Ovary (tissue), 9 donors: ENCODE measurements around the gene TAS2R7. TPM values are rescaled to one million over a fixed set of nuclear protein-coding genes. Genes with fewer than 3 reads are reported as not detected.

Source experiments
- DNase-seq, 5 donors: peaks; one replicate each; pipeline ENCODE4 v3.0.0-alpha.2; 2019 to 2020
- H3K27ac ChIP-seq, 2 donors: fragments of 200-600 bp; one replicate each; pipeline versions ENCODE4 v1.5.1 to v1.8.0; 2019 to 2022
- H3K27me3 ChIP-seq: fragments of 200-600 bp; one replicate; pipeline ENCODE4 v1.8.0; 2022
- H3K36me3 ChIP-seq: fragments of 200-600 bp; sonication (generic); one replicate; pipeline ENCODE4 v1.5.1; 2019
- H3K4me1 ChIP-seq: one replicate; pipeline ENCODE4 v1.8.1; 2013; ENCODE audit warnings: mild to moderate bottlenecking, moderate library complexity; ENCODE audit not compliant: insufficient read depth
- H3K4me3 ChIP-seq: fragments of 200-600 bp; sonication (generic); one replicate; pipeline ENCODE4 v1.5.1; 2017
- H3K9me3 ChIP-seq, 2 donors: fragments of 200-600 bp in 1 of 2; sonication (generic) in 1 of 2; one replicate each; pipeline versions ENCODE4 v1.5.1 to v1.8.1; 2013 to 2019; ENCODE audit warnings: mild to moderate bottlenecking in 1 of 2, moderate library complexity in 1 of 2
- EP300 ChIP-seq: sonication (generic); formaldehyde crosslinking; IDR thresholded peaks from one replicate; pipeline ENCODE4 v1.6.1; 2017; ENCODE audit warnings: antibody characterized with exemption
- POLR2A ChIP-seq: fragments of 450-650 bp; IDR thresholded peaks from one replicate; pipeline ENCODE4 v1.6.1; 2017; ENCODE audit warnings: antibody characterized with exemption, mild to moderate bottlenecking, moderate library complexity
- WGBS, 3 donors: extraction: QIAGEN DNeasy Blood & Tissue Kit in 1 of 3; methylation state at CpG; one replicate each; pipeline versions ENCODE4 v1.1.5 to v1.1.7; 2013 to 2017; 5-methylcytosine and 5-hydroxymethylcytosine counted together
- intact Hi-C, 4 donors: fragments of 100-400 bp; cut with DNase I; formaldehyde crosslinking; loops; one replicate each; pipeline versions ENCODE4 v1.11.0 to v1.15.1; 2022 to 2023
- polyA plus RNA-seq, 2 donors: library from polyadenylated mRNA; stranded (reverse); fragments of 200-250 nt in 1 of 2; fragments of 350-450 nt in 1 of 2; fragmentation: Illumina TruSeq in 1 of 2; extraction: RNeasy Lipid Tissue Mini Kit (QIAGEN cat#74804) in 1 of 2; gene quantifications; one replicate each; pipeline ENCODE4 v1.2.3, GENCODE V29; 2013 to 2014
- total RNA-seq, 7 donors: library from RNA; depleted of rRNA in 2 of 7; stranded (reverse); fragments of >200 nt in 2 of 7; fragmentation: NEBNext Ultra II Directional in 3 of 7; extraction: Animal tissue kit (Norgen Biotek cat#: 25700) in 3 of 7; gene quantifications; one replicate each; pipeline versions ENCODE4 v1.1.0 to v1.2.4, GENCODE V29; 2016 to 2023
- TF ChIP-seq, protein P1 (sequence below), 3 donors: fragments of 450-650 bp in 2 of 3; fragments of 200-600 bp in 1 of 3; IDR thresholded peaks; one replicate each; pipeline versions ENCODE4 v1.5.1 to v1.8.0; 2016 to 2022; ENCODE audit warnings: antibody characterized with exemption in 3 of 3, mild to moderate bottlenecking in 1 of 3
- donor health status: DM: no; HTN: no; CAD: no; lungs with moderate emphysema.
- donor health status: DM: no; HTN: no; CAD: no.
- donor health status: Bipolar disorder and iron deficiency.
- donor health status: DM: yes; HTN: yes; CAD: no.
- donor health status: DM: no; HTN: no; CAD: no.
- donor health status: DM: yes; HTN: yes; CAD: no.

Gene TAS2R7
- total and polyA plus RNA-seq, 9 donors, result not detected

DNA sequence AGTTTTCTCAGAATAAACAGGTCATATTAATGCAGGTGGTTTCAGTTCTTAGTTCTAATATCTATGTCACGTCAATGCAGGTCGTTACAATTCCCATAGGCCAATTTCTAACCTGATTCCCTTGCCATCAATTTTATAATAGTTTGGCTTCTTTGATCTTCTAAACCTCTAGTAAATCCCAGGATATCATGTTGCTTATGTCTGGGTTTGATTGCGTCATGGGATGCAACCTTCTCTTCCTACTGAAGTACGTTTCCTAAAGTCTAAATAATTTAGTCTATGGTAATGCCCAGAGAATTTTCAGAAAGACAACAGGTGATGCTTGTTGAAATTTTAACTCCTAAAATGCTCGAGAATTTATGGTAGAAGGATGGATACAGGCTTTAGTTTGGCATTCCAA is 19.2 kb downstream of the TAS2R7 start:
- no peaks in the 10 kb centered on the region for H3K36me3 ChIP-seq
- H3K27ac ChIP-seq, result no peak overlapping the region
- H3K27me3 ChIP-seq, result no peaks in the 10 kb centered on the region
- 65 to 75% (median 74%) methylated on average over 5 of the region's 5 CpGs for WGBS, 3 donors
- no peak overlapping the region for H3K4me3 ChIP-seq
- no peaks in the 10 kb centered on the region for H3K4me1 ChIP-seq
- H3K9me3 ChIP-seq, result no peaks in the 10 kb centered on the region
- TF ChIP-seq POLR2A (no peak), EP300 (no peak)
- TF ChIP-seq, protein P1, sequence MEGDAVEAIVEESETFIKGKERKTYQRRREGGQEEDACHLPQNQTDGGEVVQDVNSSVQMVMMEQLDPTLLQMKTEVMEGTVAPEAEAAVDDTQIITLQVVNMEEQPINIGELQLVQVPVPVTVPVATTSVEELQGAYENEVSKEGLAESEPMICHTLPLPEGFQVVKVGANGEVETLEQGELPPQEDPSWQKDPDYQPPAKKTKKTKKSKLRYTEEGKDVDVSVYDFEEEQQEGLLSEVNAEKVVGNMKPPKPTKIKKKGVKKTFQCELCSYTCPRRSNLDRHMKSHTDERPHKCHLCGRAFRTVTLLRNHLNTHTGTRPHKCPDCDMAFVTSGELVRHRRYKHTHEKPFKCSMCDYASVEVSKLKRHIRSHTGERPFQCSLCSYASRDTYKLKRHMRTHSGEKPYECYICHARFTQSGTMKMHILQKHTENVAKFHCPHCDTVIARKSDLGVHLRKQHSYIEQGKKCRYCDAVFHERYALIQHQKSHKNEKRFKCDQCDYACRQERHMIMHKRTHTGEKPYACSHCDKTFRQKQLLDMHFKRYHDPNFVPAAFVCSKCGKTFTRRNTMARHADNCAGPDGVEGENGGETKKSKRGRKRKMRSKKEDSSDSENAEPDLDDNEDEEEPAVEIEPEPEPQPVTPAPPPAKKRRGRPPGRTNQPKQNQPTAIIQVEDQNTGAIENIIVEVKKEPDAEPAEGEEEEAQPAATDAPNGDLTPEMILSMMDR (IDR thresholded peaks at IDR 0.05), result no peak
- DNase-seq, result no peak
- intact Hi-C loops, result loop anchor here in 1 of 4 donors (5.0 kb wide), 1 partner anchor 414 kb away; no protein-coding TSS in a partner anchor

DNA sequence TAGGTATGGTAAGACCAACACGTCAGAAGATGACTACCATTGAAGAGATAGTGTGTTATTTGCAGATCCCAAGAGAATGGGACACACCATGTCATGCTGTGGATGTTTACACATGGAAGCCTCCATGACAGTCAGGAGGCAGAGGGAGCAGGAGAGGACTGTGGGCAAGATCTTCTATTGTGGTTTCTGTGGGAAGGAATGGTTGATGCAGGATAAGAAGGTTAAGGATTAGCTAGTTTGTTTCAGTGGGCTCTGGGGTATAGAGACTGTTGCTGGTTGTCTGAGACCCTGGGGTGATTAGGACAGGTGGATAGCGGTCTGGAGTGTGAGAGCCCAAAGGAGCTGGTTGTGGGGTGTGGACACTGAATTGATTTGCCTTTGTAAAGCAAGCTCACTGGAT is 23.3 kb downstream of the TAS2R7 start:
- DNase-seq, result no peak
- Histone ChIP-seq H3K4me3 (no peak overlapping the region), H3K27ac (no peak overlapping the region), H3K9me3 (no peaks in the 10 kb centered on the region), H3K36me3 (no peaks in the 10 kb centered on the region), H3K4me1 (no peaks in the 10 kb centered on the region), H3K27me3 (no peaks in the 10 kb centered on the region)
- TF ChIP-seq POLR2A (no peak), EP300 (no peak)
- TF ChIP-seq, protein P1 (IDR thresholded peaks at IDR 0.05), result no peak
- WGBS, 3 donors, result 78 to 83% (median 83%) methylated on average over 2 of the region's 2 CpGs
- intact Hi-C loops, result loop anchor here in 1 of 4 donors (10.0 kb wide), 1 partner anchor 706 kb away; no protein-coding TSS in a partner anchor

DNA sequence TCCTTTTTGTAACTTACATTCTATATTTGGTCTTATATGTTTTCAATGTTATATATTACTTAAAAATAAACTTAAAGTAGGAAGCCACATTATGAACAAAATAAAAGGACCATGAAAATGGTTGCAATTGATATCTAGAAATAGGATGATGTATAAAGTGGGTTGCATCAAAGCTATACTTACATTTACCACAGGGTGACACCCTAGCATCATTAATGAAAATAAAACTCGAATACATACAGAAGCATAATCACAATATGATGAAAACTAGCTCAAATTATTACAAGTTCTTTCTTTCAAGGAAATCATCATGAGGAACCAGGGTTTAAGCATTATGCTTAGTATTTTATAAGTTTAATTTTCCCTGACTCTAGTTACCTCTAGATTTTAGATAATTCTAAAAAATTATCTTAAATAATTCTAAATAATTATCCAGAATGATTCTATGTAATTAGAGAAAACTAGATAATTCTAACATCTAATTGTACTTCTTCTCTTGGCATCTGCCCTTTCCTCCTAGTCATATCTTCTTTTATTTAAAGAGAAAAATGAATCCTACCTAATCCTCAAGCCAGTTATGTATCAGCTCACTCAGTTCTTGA is 31.2 kb downstream of the TAS2R7 start:
- no peak overlapping the region for H3K4me3 ChIP-seq
- intact Hi-C loops, result loop anchor here in 3 of 4 donors (5.0 to 10.0 kb wide), 3 partner anchors 431 to 716 kb away; no protein-coding TSS in a partner anchor
- H3K27me3 ChIP-seq, result no peaks in the 10 kb centered on the region
- H3K36me3 ChIP-seq, result no peaks in the 10 kb centered on the region
- no peaks in the 10 kb centered on the region for H3K9me3 ChIP-seq
- DNase-seq, result no peak
- no peaks in the 10 kb centered on the region for H3K4me1 ChIP-seq
- 0% methylated on average over 1 of the region's 1 CpG for WGBS, 3 donors
- TF ChIP-seq POLR2A, result no peak
- TF ChIP-seq, protein P1 (IDR thresholded peaks at IDR 0.05), result peak in 2 of 3 donors; percentile 49 to 56
- H3K27ac ChIP-seq, result no peak overlapping the region

DNA sequence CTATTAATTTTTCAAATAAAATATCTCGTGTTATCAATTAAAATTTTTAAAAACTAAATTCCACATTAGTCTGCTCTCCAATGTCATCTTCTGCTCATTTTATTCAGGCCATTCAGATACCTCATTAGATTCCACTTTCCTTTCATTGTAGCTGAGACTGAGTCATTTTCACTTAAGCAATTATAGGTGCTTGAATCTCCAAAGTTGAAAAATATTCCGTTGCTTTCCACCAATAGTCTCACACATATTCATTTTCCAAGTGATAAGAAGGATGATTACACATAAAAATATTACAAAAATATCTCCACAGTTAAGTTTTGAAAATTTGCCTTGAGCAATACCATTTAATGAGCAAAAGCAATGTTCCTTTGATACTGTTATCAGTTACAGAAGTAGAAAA is 42.8 kb downstream of the TAS2R7 start:
- WGBS, 3 donors, result 4 to 16% (median 13%) methylated on average over 2 of the region's 2 CpGs
- Histone ChIP-seq H3K27ac (no peak overlapping the region), H3K27me3 (no peaks in the 10 kb centered on the region), H3K36me3 (no peaks in the 10 kb centered on the region), H3K4me1 (no peaks in the 10 kb centered on the region), H3K9me3 (no peaks in the 10 kb centered on the region), H3K4me3 (no peak overlapping the region)
- intact Hi-C loops, result no loop called here
- TF ChIP-seq POLR2A, result no peak
- no peak for DNase-seq

DNA sequence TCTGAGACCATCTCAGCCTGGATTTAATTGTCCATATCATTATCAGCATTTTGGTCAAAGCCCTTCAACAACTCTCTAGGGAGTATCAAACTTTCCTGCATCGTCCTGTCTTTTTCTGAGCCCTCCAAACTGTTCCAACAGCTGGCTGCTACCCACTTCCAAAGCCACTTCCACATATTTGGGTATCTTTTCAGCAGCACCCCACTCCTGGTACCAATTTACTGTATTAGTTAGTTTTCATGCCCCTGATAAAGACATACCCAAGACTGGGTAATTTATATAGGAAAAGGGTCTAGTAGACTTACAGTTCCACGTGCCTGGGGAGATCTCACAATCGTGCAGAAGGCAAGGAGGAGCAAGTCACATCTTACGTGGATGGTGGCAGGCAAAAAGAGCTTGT is 46.2 kb downstream of the TAS2R7 start:
- H3K27ac ChIP-seq, result no peak overlapping the region
- H3K36me3 ChIP-seq, result no peaks in the 10 kb centered on the region
- no peaks in the 10 kb centered on the region for H3K27me3 ChIP-seq
- no peak overlapping the region for H3K4me3 ChIP-seq
- no peaks in the 10 kb centered on the region for H3K4me1 ChIP-seq
- TF ChIP-seq, protein P1 (IDR thresholded peaks at IDR 0.05), result no peak
- TF ChIP-seq EP300 (no peak), POLR2A (no peak)
- DNase-seq, result no peak
- WGBS, 3 donors, result 79 to 81% (median 79%) methylated on average over 4 of the region's 4 CpGs
- H3K9me3 ChIP-seq, result no peaks in the 10 kb centered on the region
- intact Hi-C loops, result no loop called here
